ENCODE measurements around the gene TNFSF12.

Gene TNFSF12

GRCh38 chr17:7548585-7549400, at the start of gene TNFSF12:
Gene TNFSF12, plus strand, starts transcription at chr17:7549058. Its CDS starts 96 bp downstream, at chr17:7549154.
- peak; percentile 49 to 59 for DNase-seq

GRCh38 chr17:7499161-7499560, 49.7 kb upstream of the TNFSF12 start:
- no peak for DNase-seq

DNA sequence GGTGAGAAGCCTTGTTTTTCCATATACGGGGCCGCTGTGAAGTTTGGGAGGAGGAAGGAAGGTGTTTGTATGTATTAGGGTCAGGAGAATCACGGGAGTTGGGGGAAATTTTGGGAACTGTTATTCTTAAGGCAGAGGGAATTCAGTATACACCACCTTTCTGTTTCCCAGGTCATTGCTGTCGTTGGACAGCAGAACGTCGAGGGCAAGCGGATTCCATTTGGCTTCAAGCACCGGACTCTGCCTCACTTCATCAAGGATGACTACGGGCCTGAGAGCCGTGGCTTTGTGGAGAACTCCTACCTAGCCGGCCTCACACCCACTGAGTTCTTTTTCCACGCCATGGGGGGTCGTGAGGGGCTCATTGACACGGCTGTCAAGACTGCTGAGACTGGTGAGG, 47.1 kb upstream of the TNFSF12 start:
- DNase-seq: no peak

GRCh38 chr17:7502171-7502847, 46.5 kb upstream of the TNFSF12 start:
- no peak for DNase-seq

DNA sequence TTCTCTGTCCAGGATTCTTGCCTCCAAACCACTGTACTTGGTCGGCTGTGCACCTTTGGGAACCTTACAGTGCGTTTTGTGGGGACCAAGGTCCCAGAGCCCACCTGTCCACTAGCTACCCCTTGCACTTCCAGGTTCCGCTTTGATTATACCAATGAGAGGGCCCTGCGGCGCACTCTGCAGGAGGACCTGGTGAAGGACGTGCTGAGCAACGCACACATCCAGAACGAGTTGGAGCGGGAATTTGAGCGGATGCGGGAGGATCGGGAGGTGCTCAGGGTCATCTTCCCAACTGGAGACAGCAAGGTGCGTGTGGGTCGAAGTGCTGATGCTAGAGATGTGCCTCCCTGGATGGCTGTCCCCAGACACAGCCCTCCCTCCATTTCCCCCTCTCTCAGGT, 45.9 kb upstream of the TNFSF12 start:
- no peak for DNase-seq

DNA sequence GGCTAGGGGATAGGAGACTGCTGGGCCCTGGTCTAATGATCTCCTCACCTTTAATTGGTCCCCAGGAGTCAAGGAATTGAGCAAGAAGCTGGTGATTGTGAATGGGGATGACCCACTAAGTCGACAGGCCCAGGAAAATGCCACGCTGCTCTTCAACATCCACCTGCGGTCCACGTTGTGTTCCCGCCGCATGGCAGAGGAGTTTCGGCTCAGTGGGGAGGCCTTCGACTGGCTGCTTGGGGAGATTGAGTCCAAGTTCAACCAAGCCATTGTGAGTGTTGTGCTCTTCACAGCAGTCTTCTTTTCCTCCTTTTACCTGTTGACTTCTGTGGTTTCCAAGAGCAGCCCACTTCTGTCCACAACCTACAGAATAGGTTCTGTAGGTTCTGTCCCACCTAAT, 45.3 kb upstream of the TNFSF12 start:
- DNase-seq: no peak

GRCh38 chr17:7508145-7508544, 40.7 kb upstream of the TNFSF12 start:
- no peak for DNase-seq

GRCh38 chr17:7508846-7509245, 40.0 kb upstream of the TNFSF12 start:
- no peak for DNase-seq

- no peak for DNase-seq
These were observed 38.9 kb upstream of the TNFSF12 start for GRCh38 chr17:7509937-7510336.

GRCh38 chr17:7511108-7511507, 37.8 kb upstream of the TNFSF12 start:
- no peak for DNase-seq

GRCh38 chr17:7512105-7512504, 36.8 kb upstream of the TNFSF12 start:
- no peak for DNase-seq

GRCh38 chr17:7512824-7513540, 35.9 kb upstream of the TNFSF12 start:
- no peak for DNase-seq

DNA sequence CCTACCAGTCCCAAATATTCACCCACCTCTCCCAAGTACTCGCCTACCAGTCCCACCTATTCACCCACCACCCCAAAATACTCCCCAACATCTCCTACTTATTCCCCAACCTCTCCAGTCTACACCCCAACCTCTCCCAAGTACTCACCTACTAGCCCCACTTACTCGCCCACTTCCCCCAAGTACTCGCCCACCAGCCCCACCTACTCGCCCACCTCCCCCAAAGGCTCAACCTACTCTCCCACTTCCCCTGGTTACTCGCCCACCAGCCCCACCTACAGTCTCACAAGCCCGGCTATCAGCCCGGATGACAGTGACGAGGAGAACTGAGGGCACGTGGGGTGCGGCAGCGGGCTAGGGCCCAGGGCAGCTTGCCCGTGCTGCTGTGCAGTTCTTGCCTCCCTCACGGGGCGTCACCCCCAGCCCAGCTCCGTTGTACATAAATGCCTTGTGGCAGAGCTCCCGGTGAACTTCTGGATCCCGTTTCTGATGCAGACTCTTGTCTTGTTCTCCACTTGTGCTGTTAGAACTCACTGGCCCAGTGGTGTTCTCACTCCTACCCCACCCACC, 34.9 kb upstream of the TNFSF12 start:
- DNase-seq: no peak

DNA sequence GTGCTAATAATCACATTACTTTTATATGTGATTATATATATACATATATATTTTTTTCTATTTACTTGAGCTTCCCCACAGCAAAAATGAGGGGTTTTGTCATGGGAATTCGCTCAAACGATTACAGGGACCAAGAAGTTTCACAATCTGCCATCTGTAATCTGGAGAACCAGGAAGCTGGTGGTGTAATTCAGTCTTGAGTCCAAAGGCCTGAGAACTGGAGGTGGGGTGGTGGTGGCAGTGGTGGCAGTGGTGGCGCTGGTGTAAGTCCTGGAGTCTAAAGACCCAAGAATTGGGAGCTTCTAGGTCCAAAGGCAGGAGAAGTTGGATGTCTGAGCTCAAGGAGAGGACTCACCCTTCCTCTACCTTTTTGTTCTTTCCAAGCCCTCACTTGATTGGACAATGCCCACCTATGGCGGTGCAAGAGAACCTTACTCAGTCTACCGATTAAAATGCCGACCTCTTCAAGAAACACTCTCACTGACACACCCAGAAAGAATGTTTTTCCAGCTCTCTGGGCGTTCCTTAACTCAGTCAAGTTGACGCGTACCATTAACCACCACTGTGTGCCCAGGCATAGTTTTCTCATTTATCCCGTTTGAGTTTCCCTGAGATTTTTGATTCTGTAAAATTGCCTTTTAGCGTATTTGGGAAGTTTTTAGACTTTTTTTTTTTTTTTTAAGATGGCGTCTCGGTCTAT, 32.8 kb upstream of the TNFSF12 start:
- no peak for DNase-seq

DNA sequence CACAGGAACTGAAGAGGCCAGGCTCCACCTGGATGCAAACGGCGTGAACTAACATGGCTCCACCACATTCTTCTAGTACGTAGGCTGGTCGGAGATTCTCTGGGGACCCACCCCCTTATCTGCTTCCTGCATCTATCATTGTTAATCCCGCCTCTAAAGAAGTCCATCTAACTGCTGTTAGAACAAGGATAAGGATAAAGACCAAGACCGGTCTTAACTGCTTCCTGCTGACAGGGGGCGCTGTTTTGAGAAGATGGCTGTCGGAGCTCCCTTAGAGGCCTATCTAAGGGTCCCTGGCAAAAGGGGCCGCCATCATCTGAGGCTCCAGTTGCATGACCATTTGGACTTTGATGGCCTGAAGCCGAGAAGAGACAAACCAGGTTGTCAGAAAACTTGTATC, 25.8 kb upstream of the TNFSF12 start:
- peak; percentile 44 to 67 for DNase-seq

DNA sequence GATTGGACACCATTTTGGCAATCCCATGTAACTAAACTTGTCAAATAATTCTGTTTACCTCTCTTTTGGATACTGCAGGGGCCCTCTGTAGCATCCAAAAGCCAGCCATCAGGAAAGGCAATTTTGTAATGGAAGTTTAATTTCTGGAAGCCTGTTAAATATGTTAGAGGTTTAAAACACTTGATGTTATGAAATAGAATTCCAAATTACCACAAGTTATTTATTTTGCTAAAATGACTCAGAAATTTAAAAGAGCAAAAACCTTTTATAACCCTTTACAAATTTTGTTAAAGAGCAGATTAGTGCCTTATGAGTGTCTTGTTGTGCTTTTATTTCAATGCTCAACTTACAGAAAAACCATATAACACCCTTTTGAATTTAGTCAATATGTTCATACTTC, 20.0 kb upstream of the TNFSF12 start:
- DNase-seq: no peak

- no peak for DNase-seq
These were observed 18.6 kb upstream of the TNFSF12 start for GRCh38 chr17:7530023-7530900.

GRCh38 chr17:7538050-7538449, 10.8 kb upstream of the TNFSF12 start:
- no peak for DNase-seq

GRCh38 chr17:7538891-7539545, 9.8 kb upstream of the TNFSF12 start:
- no peak for DNase-seq

DNA sequence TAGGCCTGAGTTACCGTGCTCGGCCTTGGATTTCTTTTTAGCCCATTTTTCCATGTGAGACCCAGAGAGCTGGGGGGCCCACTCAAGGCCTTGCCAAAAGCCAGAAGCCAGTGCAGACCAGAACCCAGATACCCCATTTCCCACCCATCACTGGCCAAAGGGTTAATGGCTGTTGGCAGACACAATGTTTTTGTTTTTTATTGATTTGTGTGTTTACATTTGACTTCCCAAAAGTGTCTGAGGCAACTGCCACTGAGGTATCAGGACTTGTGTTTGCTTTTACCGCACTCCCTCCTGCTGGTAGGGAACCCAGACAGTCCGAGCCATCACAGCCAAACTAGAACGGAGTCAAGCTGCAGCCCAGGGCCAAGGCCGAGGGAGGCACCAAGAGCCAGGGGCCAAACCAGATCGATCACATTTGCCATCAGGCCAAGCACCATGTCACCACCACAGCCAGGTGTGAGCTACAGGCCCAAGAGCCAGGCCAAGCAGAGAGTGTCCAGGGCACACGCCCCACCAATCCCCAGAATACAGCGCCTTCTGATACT, 7.7 kb upstream of the TNFSF12 start:
- no peak for DNase-seq

- DNase-seq: no peak
These were observed 3.9 kb upstream of the TNFSF12 start for GRCh38 chr17:7544911-7545310.
